Measurements from ENCODE around the gene KLHL5.
"Not testable (repeated sequence)": the region's sequence is repeated elsewhere in the genome, so short reads cannot be mapped to it uniquely, and the experiment has no call there.

Gene KLHL5

GRCh38 chr4:39062094-39062769 lies at the start of gene KLHL5:
Gene KLHL5 (plus strand): TSS chr4:39062232. CDS start chr4:39062653, 421 bp downstream.
- no peak for DNase-seq

GRCh38 chr4:39014028-39014427 lies 48.0 kb upstream of the KLHL5 start:
- DNase-seq: no peak

GRCh38 chr4:39020130-39020529 lies 41.9 kb upstream of the KLHL5 start:
- no peak for DNase-seq

- DNase-seq: no peak
These were observed 40.4 kb upstream of the KLHL5 start for GRCh38 chr4:39021631-39022030.

GRCh38 chr4:39022241-39022640 lies 39.8 kb upstream of the KLHL5 start:
- DNase-seq: no peak

- no peak for DNase-seq
These were observed 39.0 kb upstream of the KLHL5 start for GRCh38 chr4:39023059-39023458.

GRCh38 chr4:39024311-39024865 lies 37.6 kb upstream of the KLHL5 start:
- no peak for DNase-seq

- no peak for DNase-seq
These were observed 36.4 kb upstream of the KLHL5 start for GRCh38 chr4:39025552-39026085.

- DNase-seq: no peak
These were observed 35.9 kb upstream of the KLHL5 start for GRCh38 chr4:39026096-39026495.

- no peak for DNase-seq
These were observed 32.0 kb upstream of the KLHL5 start for GRCh38 chr4:39029752-39030694.

GRCh38 chr4:39030725-39031124 lies 31.3 kb upstream of the KLHL5 start:
- DNase-seq: no peak

GRCh38 chr4:39031590-39032020 lies 30.4 kb upstream of the KLHL5 start:
- DNase-seq: not testable (repeated sequence)

- DNase-seq: no peak
These were observed 29.6 kb upstream of the KLHL5 start, which contains the start of gene TMEM156 for GRCh38 chr4:39032218-39033085. Gene TMEM156 (minus strand): TSS chr4:39032409. CDS start chr4:39032313, 96 bp downstream.

GRCh38 chr4:39036172-39036571 lies 25.9 kb upstream of the KLHL5 start:
- no peak for DNase-seq

GRCh38 chr4:39037491-39037825 lies 24.6 kb upstream of the KLHL5 start:
- no peak for DNase-seq

GRCh38 chr4:39037941-39038340 lies 24.1 kb upstream of the KLHL5 start:
- no peak for DNase-seq

GRCh38 chr4:39039108-39039507 lies 22.9 kb upstream of the KLHL5 start:
- DNase-seq: no peak

GRCh38 chr4:39042366-39042765 lies 19.7 kb upstream of the KLHL5 start:
- DNase-seq: no peak

GRCh38 chr4:39043058-39043860 lies 18.8 kb upstream of the KLHL5 start:
- peak; percentile 7 to 15 for DNase-seq

- no peak for DNase-seq
These were observed 18.1 kb upstream of the KLHL5 start for GRCh38 chr4:39043861-39044363.

GRCh38 chr4:39044364-39044955 lies 17.6 kb upstream of the KLHL5 start:
- DNase-seq: peak; percentile 7 to 67

All from NCI-H526 (cell line).